K562 (cell line): ENCODE results near the gene SPECC1L.

Source experiments
- CREB1 ChIP-seq, 2 experiments: sonication (generic) in 1 of 2; formaldehyde crosslinking in 1 of 2; IDR thresholded peaks; 2 replicates each; pipeline versions ENCODE4 v1.6.1 to v1.8.0; 2012 to 2022; ENCODE audit warnings: inconsistent platforms in 1 of 2, mild to moderate bottlenecking in 1 of 2, missing genetic modification reagents in 1 of 2, moderate library complexity in 1 of 2
- JUND ChIP-seq, 2 experiments: IDR thresholded peaks; 2 replicates in 1 of 2; 3 replicates in 1 of 2; pipeline ENCODE4 v1.6.1; 2011; ENCODE audit warnings: borderline replicate concordance in 2 of 2, low read depth in 2 of 2, low read length in 2 of 2, improper control_type of control experiment in 1 of 2, missing biosample characterization in 1 of 2, missing genetic modification characterization in 1 of 2, missing genetic modification reagents in 1 of 2
- MGA ChIP-seq: fragments of 450-650 bp; IDR thresholded peaks from 2 replicates; pipeline ENCODE4 v1.6.1; 2016; ENCODE audit warnings: mild to moderate bottlenecking, moderate library complexity
- POLR2A ChIP-seq: fragments of 450-650 bp; conservative IDR thresholded peaks from 2 replicates; pipeline ENCODE4 v1.6.1; 2016
- RCOR1 ChIP-seq, 2 experiments: IDR thresholded peaks; 2 replicates each; pipeline ENCODE4 v1.6.1; 2012; ENCODE audit warnings: low read depth in 2 of 2, low read length in 2 of 2, borderline replicate concordance in 1 of 2, improper control_type of control experiment in 1 of 2
- SNAPC5 ChIP-seq: fragments of 250-450 bp; sonication (Bioruptor Pico); IDR thresholded peaks from 2 replicates; pipeline ENCODE4 v1.8.0; 2021; ENCODE audit warnings: moderate library complexity, mild to moderate bottlenecking, inconsistent platforms
- TOE1 ChIP-seq, 2 experiments: fragments of 450-650 bp in 1 of 2; sonication (generic) in 1 of 2; formaldehyde crosslinking in 1 of 2; IDR thresholded peaks; 2 replicates each; pipeline versions ENCODE4 v1.7.1 to v1.8.0; 2016 to 2022; ENCODE audit warnings: borderline replicate concordance in 2 of 2, mild to moderate bottlenecking in 2 of 2, antibody characterized with exemption in 1 of 2, inconsistent platforms in 1 of 2, low read depth in 1 of 2, missing genetic modification reagents in 1 of 2, moderate library complexity in 1 of 2
- ZBTB2 ChIP-seq: fragments of 450-650 bp; IDR thresholded peaks from 2 replicates; pipeline ENCODE4 v1.6.1; 2016; ENCODE audit warnings: antibody characterized with exemption
- ZNF217 ChIP-seq: sonication (generic); formaldehyde crosslinking; IDR thresholded peaks from 2 replicates; pipeline ENCODE4 v1.8.0; 2022; ENCODE audit warnings: mild to moderate bottlenecking, missing genetic modification reagents
- ZNF24 ChIP-seq: fragments of 450-650 bp; IDR thresholded peaks from 2 replicates; pipeline ENCODE4 v1.6.1; 2016

- TF ChIP-seq JUND (IDR thresholded peaks at IDR 0.05; ENCODE audit: borderline replicate concordance, low read depth, low read length), result no peak
- no peak for TF ChIP-seq JUND (tag; IDR thresholded peaks at IDR 0.05; ENCODE audit: borderline replicate concordance, low read depth, low read length)
- no peak for TF ChIP-seq ZNF24
- TF ChIP-seq ZNF217 (CRISPR knock-in tag), result no peak
- TF ChIP-seq POLR2A, result no peak
- no peak for TF ChIP-seq ZBTB2
- TF ChIP-seq TOE1 (IDR thresholded peaks at IDR 0.05; ENCODE audit: borderline replicate concordance), result no peak
- no peak for TF ChIP-seq TOE1 (CRISPR knock-in tag; IDR thresholded peaks at IDR 0.05; ENCODE audit: borderline replicate concordance, low read depth)
- no peak for TF ChIP-seq CREB1 (IDR thresholded peaks at IDR 0.05)
- TF ChIP-seq CREB1 (CRISPR knock-in tag; IDR thresholded peaks at IDR 0.05), result no peak
- TF ChIP-seq MGA, result no peak
- no peak for TF ChIP-seq RCOR1 (IDR thresholded peaks at IDR 0.05; ENCODE audit: borderline replicate concordance in 1 of 2, low read depth in 2 of 2, low read length in 2 of 2)
- no peak for TF ChIP-seq SNAPC5 (CRISPR knock-in tag)
Measured at GRCh38 chr22:24444729-24445466, 174.3 kb downstream of the SPECC1L start.
